Bronchial epithelial cell (primary cell): Measurements from ENCODE around the gene ZNF184. TPM values are rescaled to one million over a fixed set of nuclear protein-coding genes. Genes with fewer than 3 reads are reported as not detected.

ENCODE experiments used
- DNase-seq: peaks from one replicate; pipeline ENCODE4 v3.0.0-alpha.2; 2010; ENCODE audit warnings: low read depth
- FAIRE-seq: peaks from 2 replicates; lab custom pipeline; 2011; peaks lifted over from hg19 to GRCh38; lab: Jason Lieb, UNC
- H3K27me3 ChIP-seq: 2 replicates; pipeline ENCODE4 v1.5.1; 2011; ENCODE audit warnings: low read length; ENCODE audit not compliant: control insufficient read depth, insufficient read depth
- H3K36me3 ChIP-seq: 2 replicates; pipeline ENCODE4 v1.5.1; 2011; ENCODE audit warnings: low read length; ENCODE audit not compliant: control insufficient read depth, insufficient read depth
- H3K4me3 ChIP-seq: 2 replicates; pipeline ENCODE4 v1.5.1; 2011; ENCODE audit warnings: mild to moderate bottlenecking, low read depth, low read length, control low read depth
- CTCF ChIP-seq: IDR thresholded peaks from 2 replicates; pipeline ENCODE4 v1.5.1; 2011; ENCODE audit warnings: mild to moderate bottlenecking, moderate library complexity, low read length, control low read depth, inconsistent platforms; ENCODE audit not compliant: insufficient read depth, severe bottlenecking
- total RNA-seq: library from RNA; depleted of rRNA; stranded (reverse); fragments of >200 nt; gene quantifications from 2 replicates; pipeline ENCODE4 v1.2.1, GENCODE V29; 2014

Gene ZNF184
- total RNA-seq, 1 donor from 2014 or later = 6.8 TPM

GRCh38 chr6:27419363-27419762 is 53.5 kb downstream of the ZNF184 start:
- DNase-seq (no peak), FAIRE-seq (no peak)
- H3K36me3 ChIP-seq = no peaks in the 10 kb centered on the region
- no peak overlapping the region for H3K4me3 ChIP-seq
- TF ChIP-seq CTCF = no peak
- H3K27me3 ChIP-seq = no peaks in the 10 kb centered on the region

DNA sequence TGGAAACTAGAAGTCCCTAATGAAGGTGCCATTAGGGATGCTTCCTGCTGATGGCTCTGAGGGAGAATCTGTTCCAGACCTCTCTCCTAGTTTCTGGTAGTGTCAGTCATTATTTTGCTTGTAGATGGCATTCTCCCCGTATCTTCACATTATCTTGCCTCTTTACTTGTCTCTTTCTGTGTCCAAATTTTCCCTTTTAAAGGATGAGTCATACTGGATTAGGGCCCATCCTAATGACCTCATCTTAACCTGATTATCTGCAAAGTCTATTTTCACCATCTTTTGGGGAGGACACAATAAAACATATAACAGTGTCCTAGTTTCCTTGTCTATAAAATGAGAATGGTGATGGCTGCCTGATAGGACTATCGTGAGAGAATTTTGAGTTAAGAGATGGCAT is 57.0 kb downstream of the ZNF184 start:
- Histone ChIP-seq H3K36me3 (no peaks in the 10 kb centered on the region), H3K4me3 (no peak overlapping the region), H3K27me3 (no peaks in the 10 kb centered on the region)
- TF ChIP-seq CTCF = no peak
- DNase-seq = no peak
- no peak for FAIRE-seq

- Histone ChIP-seq H3K27me3 (no peaks in the 10 kb centered on the region), H3K4me3 (no peak overlapping the region), H3K36me3 (no peaks in the 10 kb centered on the region)
- no peak for FAIRE-seq
- peak; percentile 59 for DNase-seq
- TF ChIP-seq CTCF = no peak
These were observed 57.9 kb downstream of the ZNF184 start for GRCh38 chr6:27414996-27415395.

- H3K36me3 ChIP-seq = no peaks in the 10 kb centered on the region
- H3K4me3 ChIP-seq = no peak overlapping the region
- FAIRE-seq (no peak), DNase-seq (no peak)
- no peak for TF ChIP-seq CTCF
- no peaks in the 10 kb centered on the region for H3K27me3 ChIP-seq
These were observed 58.6 kb downstream of the ZNF184 start for GRCh38 chr6:27414300-27414699.

DNA sequence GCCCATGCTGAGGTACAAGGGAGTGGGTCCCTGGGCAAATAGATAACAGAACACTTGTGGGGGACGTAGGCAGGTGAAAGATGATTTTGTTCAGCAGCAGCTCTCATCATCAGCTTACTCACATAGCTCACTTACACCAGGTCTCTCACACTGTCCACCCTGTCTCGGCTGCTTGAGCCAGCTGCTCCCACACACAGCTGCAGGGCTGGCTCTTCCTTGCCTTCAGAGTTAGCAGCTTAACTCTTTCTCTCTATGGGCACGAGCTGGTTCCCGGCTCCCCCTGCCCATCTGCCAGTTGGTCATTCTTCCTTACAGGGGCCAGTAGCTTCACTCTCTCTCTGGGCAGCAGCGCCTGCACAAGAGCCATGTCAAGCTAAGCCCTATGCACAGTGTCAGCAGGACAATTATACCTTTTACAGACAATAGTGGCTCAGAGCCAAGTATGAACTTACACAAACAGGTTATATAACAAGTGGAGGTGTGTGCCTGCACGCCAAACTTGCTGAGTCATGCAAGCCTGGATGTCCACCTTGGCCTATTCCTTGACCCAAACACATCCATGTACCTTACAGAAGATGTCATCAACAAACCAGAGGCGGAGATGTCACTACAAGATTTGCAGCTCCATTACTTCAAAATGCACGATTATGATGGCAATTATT is 65.6 kb downstream of the ZNF184 start:
- no peak for TF ChIP-seq CTCF
- Histone ChIP-seq H3K36me3 (no peaks in the 10 kb centered on the region), H3K4me3 (no peak overlapping the region), H3K27me3 (no peaks in the 10 kb centered on the region)
- DNase-seq (no peak), FAIRE-seq (no peak)

DNA sequence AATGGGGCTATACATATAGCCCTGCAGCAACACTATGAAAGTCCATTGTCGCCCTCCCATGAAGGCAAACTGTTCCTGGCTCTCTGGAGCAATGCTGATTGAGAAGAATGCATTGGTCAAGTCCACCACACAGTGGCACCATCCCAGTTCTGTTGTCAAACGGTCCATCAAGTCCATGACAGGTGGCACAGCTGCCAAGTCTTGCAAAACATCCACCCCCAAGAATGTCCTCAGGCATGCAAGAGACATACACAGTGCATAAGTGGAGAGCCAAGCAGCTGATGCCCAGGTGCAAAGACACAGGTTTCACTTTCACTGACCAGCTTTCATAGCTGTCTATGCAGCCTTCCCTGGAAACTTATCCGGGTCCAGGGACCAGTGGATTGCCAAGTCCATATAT is 66.8 kb downstream of the ZNF184 start:
- FAIRE-seq (peak; percentile 60), DNase-seq (no peak)
- Histone ChIP-seq H3K36me3 (no peaks in the 10 kb centered on the region), H3K27me3 (no peaks in the 10 kb centered on the region), H3K4me3 (no peak overlapping the region)
- TF ChIP-seq CTCF = no peak
